GM10266 (cell line): ENCODE results near the gene RXRA.

ENCODE experiments used
- DNase-seq: peaks from one replicate; pipeline ENCODE4 v3.0.0; 2012; ENCODE audit errors: extremely low spot score
- CTCF ChIP-seq: IDR thresholded peaks from 2 replicates; pipeline ENCODE4 v1.5.1; 2012; ENCODE audit warnings: mild to moderate bottlenecking, low read depth; ENCODE audit not compliant: control insufficient read depth, insufficient read depth; ENCODE audit errors: missing control alignments

The RXRA gene

GRCh38 chr9:134294153-134295071 is 31.8 kb upstream of the RXRA start:
- no peak for TF ChIP-seq CTCF
- no peak for DNase-seq

GRCh38 chr9:134295101-134295745 is 31.0 kb upstream of the RXRA start:
- no peak for TF ChIP-seq CTCF
- no peak for DNase-seq

- DNase-seq: no peak
- TF ChIP-seq CTCF: no peak
These were observed 30.5 kb upstream of the RXRA start for GRCh38 chr9:134295746-134296250.

GRCh38 chr9:134296301-134297082 is 29.8 kb upstream of the RXRA start:
- no peak for TF ChIP-seq CTCF
- DNase-seq: no peak

GRCh38 chr9:134297083-134297410 is 29.2 kb upstream of the RXRA start:
- DNase-seq: no peak
- no peak for TF ChIP-seq CTCF

GRCh38 chr9:134297576-134297975 is 28.7 kb upstream of the RXRA start:
- no peak for DNase-seq
- TF ChIP-seq CTCF: no peak
